Measurements from ENCODE around the gene BAZ1A.

Gene BAZ1A

DNA sequence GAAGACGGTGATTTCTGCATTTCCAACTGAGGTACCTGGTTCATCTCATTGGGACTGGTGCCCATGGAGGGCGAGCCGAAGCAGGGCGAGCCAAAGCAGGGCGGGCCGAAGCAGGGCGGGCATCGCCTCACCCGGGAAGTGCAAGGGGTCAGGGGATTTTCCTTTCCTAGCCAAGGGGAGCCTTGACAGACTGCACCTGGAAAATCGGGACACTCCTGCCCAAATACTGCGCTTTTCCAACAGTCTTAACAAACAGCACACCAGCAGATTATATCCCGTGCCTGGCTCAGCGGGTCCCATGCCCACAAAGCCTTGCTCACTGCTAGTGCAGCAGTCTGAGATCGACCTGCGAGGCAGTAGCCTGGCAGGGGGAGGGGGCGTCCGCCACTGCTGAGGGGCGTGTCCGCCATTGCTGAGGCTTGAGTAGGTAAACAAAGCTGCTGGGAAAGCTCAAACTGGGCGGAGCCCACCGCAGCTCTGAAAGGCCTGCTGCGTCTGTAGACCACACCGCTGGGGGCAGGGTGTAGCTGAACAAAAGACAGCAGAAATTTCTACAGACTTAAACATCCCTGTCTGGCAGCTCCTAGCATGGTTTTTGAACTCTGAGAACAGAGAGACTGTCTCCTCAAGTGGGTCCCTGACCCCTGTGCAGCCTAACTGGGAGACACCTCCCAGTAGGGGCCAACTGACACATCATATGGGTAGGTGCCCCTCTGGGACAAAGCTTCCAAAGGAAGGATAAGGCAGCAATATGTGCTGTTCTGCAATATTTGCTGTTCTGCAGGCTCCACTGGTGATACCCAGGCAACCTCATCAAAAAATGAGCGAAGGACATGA lies 77.2 kb downstream of the BAZ1A start:
- H3K27ac ChIP-seq = no peak overlapping the region
- TF ChIP-seq, protein P1, sequence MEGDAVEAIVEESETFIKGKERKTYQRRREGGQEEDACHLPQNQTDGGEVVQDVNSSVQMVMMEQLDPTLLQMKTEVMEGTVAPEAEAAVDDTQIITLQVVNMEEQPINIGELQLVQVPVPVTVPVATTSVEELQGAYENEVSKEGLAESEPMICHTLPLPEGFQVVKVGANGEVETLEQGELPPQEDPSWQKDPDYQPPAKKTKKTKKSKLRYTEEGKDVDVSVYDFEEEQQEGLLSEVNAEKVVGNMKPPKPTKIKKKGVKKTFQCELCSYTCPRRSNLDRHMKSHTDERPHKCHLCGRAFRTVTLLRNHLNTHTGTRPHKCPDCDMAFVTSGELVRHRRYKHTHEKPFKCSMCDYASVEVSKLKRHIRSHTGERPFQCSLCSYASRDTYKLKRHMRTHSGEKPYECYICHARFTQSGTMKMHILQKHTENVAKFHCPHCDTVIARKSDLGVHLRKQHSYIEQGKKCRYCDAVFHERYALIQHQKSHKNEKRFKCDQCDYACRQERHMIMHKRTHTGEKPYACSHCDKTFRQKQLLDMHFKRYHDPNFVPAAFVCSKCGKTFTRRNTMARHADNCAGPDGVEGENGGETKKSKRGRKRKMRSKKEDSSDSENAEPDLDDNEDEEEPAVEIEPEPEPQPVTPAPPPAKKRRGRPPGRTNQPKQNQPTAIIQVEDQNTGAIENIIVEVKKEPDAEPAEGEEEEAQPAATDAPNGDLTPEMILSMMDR (conservative IDR thresholded peaks at IDR 0.05) = no peak
- no peak for TF ChIP-seq ZFX (IDR thresholded peaks at IDR 0.05)

DNA sequence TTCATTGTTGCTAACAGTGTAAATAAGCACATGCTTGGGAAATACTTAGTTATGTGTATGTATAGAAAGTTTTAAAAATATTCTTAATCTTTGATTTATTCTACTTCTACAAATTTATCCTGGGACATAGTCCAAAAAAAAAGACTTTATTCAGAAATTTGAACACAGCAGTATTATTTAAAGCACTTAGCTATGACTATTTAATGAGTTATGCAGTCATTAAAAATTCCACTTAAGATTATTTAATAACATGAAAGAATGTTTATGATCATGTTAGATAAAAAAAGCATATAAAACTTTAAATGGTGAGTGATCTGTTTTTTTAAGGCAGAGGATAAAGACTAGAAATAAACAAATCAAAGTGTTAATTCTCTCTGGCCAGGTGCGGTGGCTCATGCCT lies 78.3 kb downstream of the BAZ1A start:
- no peak for TF ChIP-seq ZFX (IDR thresholded peaks at IDR 0.05)
- TF ChIP-seq, protein P1 (conservative IDR thresholded peaks at IDR 0.05) = no peak
- no peak overlapping the region for H3K27ac ChIP-seq

DNA sequence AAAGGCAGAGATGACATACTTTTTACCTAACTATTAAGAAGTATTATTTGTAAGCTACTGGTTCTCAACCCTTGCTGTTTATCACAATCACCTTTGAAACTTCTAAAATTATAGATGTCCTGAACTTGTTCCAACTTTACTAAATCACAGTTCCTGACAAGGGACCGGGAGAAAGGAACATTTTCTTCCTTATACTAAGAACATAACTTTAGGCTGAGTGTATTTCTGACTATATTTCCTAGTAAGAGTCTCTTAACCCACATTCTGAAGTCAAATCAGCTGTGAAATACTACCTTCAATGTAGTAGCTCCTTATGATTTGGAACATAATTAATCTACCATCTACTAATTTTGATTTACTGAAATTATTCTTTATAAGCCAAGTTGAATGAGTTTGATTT lies 80.2 kb downstream of the BAZ1A start:
- TF ChIP-seq, protein P1 (conservative IDR thresholded peaks at IDR 0.05) = no peak
- TF ChIP-seq ZFX (IDR thresholded peaks at IDR 0.05) = no peak
- no peak overlapping the region for H3K27ac ChIP-seq

DNA sequence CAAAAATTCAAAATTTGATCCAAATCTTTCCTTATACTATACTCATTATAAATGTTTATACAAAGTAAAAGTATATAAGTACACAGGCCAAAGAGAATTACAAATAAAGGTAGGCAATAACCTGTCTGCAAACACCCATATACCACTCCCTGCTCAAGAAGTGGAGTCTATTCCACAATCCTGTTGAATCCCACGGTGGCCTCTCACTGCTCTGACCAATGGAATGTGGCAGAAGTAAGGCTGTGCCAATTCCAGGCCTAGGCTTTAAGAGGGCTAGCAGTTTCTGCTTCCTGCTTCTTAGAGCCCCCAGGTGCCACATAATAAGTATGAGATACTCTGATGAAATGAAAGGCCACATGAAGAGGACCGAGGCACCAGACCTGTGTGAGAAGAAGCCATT lies 80.9 kb downstream of the BAZ1A start:
- H3K27ac ChIP-seq = no peak overlapping the region
- TF ChIP-seq ZFX (IDR thresholded peaks at IDR 0.05) = no peak
- TF ChIP-seq, protein P1 (conservative IDR thresholded peaks at IDR 0.05) = no peak

DNA sequence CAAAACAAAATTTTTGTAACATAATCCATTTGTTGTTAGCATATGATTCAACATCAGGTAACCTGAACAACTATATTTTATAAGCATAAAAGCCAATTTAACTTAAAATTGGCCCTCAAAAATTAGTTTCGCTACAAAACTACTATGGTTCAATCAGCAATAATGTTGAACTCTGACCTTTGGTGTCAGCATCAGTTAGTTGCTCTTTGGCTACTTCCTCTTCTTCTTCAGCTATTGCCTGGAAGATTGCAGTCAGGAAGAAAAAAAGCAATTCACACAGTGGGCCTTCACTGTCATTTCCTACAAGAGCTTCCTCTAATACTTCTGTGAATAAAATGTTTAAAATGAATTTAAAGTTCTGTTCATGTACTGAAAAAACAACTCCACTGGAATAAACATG lies 82.6 kb downstream of the BAZ1A start:
- TF ChIP-seq ZFX (IDR thresholded peaks at IDR 0.05) = no peak
- TF ChIP-seq, protein P1 (conservative IDR thresholded peaks at IDR 0.05) = no peak

DNA sequence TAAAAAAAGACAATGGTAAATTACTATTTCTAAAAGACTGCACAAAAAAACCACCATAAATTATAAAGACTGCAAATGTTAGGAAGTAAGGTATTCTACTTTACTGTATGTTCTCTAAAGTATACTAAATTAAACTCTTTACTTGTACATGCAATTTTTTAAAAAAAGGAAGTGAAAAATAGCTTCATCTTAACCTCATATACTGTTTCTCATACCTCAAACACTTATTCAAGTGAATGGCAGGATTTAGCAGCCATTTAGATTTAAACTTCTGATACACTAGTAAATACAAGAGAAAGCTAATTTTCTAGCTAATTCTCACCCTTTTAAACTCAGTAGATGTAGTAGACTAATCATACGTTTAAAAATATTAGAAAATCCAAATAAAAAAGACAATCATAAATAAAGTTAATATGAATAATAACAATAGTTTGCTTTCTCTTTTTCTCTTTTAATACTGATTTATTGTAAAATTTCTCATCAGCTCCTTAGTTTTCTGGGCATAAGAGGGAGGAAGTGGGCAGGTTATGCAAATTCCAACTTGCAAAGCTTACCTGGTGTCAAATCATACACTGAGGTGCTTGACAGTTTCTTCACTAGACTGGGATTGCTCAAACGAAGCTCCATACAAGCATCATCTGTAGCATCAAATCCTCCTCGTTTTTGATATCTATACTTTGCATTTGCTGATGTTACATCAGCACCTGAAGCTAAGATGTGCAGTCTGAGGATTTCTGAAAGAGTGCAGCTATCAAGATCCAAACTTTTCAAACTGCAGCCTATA lies 89.7 kb downstream of the BAZ1A start:
- TF ChIP-seq, protein P1 (conservative IDR thresholded peaks at IDR 0.05) = no peak
- no peak for TF ChIP-seq ZFX (IDR thresholded peaks at IDR 0.05)
- H3K27ac ChIP-seq = no peak overlapping the region

More for the DNA sequence above, 82.6 kb downstream of the BAZ1A start:
- no peak overlapping the region for H3K27ac ChIP-seq

DNA sequence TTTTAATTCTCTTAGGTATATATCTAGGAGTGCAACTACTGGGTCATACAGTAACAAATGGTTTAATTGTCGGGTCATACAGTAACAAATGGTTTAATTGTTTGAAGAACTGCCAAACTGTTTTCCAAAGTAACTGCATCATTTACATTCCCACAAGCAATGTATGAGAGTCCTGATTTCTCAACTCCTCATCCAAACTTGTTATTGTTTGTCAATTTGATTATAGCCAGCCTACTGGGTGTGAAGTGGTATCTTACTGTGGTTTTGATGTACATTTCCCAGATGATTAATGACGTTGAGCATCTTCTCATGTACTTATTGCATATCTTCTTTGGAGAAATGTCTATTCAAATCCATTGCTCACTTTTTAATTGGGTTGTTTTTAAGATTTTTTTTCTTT lies 93.1 kb downstream of the BAZ1A start:
- H3K27ac ChIP-seq = no peak overlapping the region
- TF ChIP-seq ZFX (IDR thresholded peaks at IDR 0.05) = no peak
- TF ChIP-seq, protein P1 (conservative IDR thresholded peaks at IDR 0.05) = no peak

All from C4-2B (cell line).